HG03520 (cell line): ENCODE measurements around the gene SLC12A7.
"Not testable (repeated sequence)": the region's sequence is repeated elsewhere in the genome, so short reads cannot be mapped to it uniquely, and the experiment has no call there.

Experiments used
- ATAC-seq: cut with Tn5 transposase; IDR thresholded peaks from one replicate; pipeline ENCODE4 v1.9.1; 2021; ENCODE audit warnings: mild to moderate bottlenecking, moderate library complexity; ENCODE audit not compliant: unreplicated experiment

SLC12A7 gene

DNA sequence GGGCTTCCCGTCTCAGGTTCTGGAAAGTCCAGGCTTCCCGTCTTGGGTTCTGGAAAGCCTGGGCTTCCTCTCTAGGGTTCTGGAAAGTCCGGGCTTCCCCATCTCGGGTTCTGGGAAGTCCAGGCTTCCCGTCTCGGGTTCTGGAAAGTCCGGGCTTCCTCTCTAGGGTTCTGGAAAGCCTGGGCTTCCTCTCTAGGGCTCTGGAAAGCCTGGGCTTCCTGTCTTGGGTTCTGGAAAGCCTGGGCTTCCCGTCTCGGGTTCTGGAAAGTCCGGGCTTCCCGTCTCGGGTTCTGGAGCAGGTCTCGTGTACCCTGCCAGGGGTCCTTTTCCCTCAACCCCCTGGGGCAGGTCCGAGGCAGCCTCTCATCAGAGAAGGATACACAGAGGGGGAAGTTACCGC lies 28.8 kb downstream of the SLC12A7 start:
- ATAC-seq = not testable (repeated sequence)

DNA sequence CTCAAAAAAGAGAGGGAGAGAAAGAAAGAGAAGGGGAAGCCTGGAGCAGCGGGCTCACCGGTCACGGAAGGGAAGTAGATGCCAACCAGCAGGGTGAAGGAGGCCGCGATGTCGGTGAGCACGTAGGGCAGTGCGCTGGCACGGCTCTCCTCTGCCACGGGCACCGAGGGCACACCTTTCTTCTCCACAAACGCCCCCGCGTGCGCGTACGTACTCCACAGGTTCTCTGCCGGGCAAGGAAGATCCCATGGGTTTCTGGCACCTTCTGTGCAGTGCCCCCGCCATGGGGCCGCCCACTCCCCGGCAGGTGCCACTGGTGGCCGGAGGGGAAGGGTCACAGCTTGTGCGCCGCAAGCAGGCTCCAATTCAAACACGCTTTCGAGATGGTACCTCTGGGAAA lies 30.3 kb downstream of the SLC12A7 start:
- no peak for ATAC-seq

DNA sequence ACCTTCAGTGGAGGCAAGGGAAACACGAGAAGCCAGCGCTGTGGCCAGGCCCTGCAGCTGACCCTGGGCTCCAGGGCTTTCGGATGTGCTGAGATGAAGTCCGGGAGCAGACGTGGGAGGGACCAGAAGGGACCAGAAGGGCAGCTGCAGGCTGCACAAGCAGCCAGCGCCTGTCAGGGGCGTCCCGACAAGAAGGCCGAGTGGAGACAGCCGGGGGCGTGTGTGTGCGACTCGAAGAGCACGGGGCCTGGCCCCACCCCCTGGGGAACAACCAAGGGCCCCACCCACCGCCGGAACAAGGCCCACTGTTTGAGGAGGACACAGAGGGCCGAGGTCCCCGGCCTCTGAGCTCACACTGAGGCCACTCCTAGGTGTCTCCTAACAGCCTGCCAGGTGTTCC lies 31.4 kb downstream of the SLC12A7 start:
- ATAC-seq = no peak

DNA sequence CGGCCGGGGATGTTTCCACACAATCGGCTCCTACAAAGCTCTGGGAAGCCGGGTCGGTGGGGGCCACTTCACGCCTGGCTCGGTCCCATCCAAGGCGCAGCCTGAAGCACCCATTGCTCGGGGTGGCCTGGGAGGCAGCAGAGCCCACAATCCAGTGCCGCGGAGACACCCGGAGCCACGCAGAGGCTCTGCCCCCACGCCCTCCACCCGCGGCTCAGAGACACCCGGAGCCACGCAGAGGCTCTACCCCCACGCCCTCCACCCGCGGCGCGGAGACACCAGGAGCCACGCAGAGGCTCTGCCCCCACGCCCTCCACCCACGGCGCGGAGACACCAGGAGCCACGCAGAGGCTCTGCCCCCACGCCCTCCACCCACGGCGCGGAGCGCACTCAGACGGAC lies 31.9 kb downstream of the SLC12A7 start:
- ATAC-seq = no peak

DNA sequence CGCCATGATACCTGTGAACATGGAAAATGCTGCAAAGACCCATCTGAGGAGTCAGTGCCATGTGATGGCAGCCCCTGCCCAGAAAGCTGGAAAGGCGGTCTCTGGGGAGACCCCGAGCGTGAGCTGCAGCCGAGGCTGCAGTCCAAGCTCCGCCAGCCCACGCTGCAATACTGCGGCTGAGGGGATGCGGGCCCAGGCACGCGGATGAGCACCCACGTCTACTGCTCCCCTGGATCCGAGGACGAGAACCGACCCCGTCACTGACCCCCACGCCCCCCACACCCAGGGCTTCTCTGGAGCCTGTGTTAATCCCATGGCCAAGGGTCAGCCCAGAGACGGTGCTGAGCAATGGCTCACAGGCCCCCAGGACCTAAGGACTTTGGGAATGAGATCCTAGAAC lies 32.4 kb downstream of the SLC12A7 start:
- no peak for ATAC-seq

DNA sequence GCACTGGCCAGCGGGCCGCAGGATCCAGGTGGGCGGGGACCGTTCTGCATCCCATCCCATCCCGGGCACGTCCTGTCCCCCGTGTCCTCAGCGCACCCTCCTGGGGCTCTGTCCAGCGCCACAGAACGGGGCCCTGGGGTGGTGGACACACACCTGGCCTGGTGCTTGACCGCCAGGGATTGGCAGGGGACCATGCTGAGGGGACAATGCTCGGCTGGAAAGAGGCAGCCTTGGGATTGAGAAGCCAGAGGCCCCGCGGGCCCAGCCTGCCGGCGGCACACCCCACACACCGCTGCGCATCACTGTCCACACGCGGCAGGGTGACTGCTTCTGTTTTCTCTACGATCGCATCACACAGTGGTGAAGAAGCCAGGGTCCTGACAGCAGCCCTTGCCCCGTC lies 33.0 kb downstream of the SLC12A7 start:
- no peak for ATAC-seq

DNA sequence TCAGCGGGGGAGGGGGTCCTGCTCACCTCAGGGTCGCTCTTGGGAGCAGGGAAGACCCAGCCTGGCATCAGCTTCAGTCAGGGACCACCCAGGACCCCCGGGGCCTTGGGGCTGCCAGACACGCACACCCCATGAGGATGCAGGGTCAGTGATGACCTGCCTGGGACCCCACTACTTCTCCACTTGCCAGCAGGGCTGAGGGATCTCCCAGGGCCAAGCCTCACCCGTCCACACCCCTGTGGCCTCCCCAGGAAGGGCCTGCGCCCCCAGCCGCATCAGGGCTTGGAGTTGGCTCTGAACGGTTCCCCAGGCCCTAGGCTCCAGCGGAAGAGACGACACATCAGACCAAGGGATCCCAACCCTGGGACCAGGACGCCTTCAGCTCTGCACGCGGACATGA lies 33.7 kb downstream of the SLC12A7 start:
- no peak for ATAC-seq

DNA sequence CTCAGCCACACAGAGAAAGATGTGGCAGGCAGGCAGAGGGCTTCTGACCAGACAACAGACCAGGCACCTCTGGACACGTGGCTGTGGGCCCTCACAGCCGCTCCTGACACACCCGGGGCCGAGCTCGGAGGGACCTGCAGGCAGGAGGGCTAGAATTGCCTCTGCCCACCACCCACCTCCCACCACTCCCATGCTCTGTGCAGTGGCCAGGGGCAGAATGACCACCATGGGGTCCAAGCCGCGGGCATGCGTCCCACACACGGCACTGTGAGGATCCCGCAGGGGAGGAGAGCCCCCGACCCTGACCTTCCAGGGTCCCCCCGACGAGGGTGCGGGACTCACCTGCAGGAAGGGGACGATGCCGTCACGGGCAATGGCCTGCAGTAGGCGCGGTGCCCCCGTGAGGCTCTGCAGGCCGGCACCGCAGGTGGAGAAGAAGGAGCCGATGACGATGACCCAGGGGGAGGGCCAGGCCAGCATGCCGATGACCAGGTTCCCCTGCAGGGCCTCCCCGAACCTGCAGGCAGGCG lies 34.3 kb downstream of the SLC12A7 start:
- ATAC-seq = no peak

DNA sequence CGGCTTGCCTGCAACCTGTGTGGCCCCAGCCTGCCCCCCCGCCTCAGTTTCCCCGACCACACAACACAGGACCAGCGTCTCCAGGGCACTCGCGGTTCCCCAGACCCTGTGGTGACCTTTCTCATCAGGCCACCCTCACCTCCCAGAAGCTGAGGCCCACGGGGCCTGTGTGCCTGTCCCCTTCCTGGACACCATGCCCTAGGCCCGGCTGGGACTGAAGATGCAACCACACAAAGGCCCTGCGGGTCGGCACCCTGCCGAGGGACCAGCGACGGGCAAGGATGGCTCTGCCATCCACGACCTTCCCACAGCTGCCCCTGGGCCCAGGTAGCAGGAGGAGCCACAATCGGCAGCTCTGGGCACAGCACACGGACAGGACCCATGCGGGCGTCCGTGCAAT lies 34.8 kb downstream of the SLC12A7 start:
- ATAC-seq = no peak

DNA sequence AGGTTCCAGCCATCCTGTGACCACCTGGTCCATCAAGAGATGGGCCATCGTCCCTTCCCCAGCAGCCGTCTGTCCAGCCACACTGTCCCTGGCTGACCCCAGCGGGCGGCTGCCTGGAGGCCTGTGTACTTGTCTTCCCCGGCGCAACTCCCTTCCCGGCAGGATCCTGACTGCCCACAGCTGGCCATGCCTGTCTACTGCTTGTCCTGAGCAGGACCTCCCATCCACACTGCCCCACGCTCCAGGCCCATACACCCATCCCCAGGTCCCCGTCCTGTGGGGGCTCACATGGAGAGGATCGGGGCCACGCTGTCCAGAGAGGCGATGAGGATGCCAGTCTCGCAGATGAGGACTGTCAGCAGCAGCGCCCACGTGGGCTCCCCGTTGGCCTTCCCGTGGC lies 35.5 kb downstream of the SLC12A7 start:
- ATAC-seq = no peak

DNA sequence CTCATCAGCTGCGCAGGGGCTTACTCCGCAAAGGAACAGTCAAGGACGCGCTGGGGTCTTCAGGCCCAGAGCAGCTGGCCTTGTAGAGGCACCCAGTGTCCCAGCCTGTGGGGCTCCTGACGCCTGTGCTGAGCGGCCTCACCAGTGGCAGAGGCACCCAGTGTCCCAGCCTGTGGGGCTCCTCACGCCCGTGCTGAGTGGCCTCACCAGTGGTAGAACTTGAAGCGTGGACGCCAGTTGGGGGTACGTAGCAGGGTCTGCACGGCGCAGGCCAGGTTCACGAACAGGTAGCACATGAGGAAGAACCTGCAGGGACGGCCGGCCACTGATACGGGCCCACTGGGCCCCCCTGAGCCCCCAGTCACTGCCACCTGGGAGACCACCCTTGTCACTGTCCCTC lies 35.9 kb downstream of the SLC12A7 start:
- ATAC-seq = no peak

DNA sequence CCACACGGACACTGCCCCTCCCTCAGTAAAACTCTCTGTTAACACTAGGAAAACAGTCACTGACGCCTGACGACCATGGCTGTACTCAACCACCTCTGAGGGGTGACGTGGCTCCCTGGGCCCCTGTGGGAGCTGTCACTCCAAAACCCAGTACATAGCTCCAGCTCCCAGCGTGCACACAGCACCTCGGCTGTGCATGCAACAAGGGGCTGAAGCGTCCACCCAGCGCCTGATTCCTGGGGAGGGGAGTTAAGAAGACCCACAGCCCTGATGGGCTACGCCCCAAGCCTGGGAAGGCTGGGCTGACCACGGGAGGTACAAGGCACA lies 36.3 kb downstream of the SLC12A7 start:
- no peak for ATAC-seq

DNA sequence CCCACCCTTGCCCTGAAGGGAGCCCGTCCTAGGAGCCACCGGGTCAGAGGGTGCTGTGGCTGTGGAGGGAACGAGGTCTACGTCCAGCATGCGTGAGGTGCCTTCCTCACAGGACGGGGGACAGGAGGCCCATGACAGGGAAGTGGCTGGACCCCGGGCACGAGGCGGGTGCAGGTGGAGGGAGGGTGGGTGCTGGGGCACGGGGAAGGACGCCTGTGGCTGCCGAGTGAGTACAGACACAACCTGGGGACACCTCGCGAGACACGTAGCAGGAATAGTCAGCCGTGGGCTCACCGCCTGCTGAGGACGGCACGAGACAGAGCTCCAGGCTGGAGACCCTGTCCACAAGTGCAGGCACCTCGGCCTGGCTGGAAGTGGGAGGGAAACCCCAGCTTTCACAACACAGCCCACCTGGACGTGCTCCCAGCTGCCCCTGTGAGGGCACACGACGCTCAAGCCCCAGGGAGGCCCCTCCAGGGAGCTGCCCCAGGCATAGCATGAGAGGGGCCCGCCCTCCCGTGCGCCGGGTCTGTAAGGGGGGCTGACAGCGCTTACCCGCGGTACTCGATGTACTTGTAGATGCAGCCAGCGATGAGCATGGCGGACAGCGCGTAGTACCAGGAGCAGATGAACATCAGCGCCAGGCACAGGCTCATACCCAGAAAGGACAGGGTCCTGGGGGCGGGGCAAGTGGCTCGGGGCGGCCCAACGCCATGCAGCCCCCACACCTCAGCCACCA lies 36.9 kb downstream of the SLC12A7 start:
- ATAC-seq = no peak

DNA sequence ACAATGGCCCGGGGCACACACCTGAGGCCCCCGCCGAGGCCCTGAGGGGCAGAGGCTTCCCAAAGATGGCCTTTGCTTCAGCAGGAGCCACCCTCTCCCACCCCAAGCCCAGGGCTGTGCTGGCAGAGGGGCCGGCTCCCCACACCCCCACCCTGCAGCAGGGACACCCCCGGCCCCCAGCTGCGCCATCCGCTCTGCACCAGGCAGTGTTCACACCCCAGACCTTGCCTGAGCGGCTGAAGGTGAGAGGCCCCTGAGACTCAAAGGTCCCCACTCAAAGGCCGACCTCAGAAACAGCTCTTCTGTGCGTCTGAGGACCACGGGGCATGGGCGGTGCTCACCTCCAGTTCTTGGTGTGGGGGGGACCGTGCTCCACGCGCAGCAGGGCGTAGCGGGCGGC lies 37.6 kb downstream of the SLC12A7 start:
- no peak for ATAC-seq

DNA sequence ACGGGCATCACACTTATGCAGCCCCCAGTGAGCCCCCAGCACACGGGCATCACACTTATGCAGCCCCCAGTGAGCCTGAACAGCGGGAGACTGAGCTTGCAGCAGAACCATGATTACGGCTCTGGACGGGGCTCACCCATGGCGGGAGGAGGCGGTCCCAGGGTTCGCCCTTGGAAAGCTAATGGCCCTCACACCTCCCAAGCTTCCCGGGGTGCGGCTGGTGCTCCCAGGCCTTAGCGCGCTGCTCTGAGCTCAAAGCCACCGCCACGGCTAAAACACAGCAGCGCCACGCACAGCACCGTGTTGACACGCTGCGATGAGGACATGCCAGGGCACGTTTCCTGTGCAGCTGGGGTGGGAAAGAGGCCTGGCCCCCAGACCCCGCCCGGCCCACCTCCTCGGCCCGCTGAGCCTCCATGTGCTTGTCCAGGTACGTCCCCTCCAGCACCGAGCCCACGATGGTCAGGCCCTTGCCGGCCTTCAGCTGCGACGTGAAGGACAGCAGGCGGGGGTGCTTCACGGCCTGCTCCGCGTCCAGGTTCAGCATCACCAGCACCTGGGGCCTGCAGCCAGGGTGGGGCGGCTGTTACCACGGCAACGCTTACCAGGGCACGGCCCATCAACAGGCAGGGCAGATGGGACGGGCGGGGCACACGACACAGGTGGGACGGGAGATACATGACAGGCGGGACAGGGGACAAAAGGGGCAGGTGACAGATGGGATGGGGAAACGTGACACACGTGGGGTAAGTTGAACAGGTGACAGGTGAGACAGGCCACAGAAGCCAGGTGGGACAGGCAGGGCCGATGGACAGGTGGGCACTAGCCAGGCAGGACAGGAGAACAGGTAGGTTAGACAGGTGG lies 38.4 kb downstream of the SLC12A7 start:
- no peak for ATAC-seq

DNA sequence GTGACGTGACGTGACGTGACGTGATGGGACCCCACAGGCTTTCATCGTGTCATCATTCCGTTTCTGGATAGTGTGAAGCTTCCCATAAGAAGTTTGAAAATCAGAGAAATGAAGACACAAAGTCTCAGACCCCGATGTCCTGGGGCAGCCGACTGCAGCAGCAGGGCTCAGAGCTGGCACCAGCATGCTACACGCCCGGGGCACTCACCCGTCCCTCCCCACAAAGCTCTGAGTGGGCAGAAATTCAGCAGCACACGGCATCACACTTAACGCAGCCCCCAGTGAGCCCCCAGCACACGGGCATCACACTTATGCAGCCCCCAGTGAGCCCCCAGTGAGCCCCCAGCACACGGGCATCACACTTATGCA lies 42.2 kb downstream of the SLC12A7 start:
- no peak for ATAC-seq

DNA sequence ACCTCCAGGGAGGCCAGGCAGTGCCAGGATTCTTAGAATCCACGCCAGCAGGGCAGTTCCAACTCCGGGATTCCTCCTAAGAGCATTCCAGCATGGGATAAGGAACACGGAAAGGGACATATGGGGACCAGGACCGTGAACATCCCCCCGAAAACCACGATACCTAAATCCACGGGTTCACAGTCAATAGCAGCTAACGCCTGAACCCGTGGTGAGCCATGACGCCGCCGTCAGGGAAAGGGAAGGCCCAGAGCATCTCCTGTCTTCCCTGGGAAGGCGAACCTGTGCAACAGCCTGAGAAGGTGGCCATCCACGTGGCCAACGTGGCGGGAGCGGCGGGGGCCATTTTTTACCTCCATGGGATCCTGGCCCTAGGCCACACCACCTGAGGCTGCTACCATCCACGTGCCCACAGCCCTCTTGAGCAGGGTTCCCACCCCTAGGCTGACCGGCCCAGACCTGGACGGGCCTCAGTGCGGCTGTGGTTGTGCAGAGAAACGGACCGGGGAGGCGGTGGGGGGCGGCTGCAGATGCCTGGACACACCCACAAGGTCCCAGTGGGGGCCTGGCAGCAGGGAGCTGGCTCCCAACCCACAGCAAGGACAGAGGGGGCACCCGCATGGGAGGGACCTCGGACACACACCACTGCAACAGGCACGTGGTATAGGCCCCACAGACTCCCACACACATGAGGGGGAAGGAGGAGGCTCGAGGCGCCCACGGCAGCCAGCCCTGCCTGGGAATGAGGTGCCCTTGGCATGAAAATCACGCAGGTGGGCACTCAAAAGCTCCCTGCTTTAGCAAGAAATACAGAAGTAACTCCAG lies 42.8 kb downstream of the SLC12A7 start:
- no peak for ATAC-seq

DNA sequence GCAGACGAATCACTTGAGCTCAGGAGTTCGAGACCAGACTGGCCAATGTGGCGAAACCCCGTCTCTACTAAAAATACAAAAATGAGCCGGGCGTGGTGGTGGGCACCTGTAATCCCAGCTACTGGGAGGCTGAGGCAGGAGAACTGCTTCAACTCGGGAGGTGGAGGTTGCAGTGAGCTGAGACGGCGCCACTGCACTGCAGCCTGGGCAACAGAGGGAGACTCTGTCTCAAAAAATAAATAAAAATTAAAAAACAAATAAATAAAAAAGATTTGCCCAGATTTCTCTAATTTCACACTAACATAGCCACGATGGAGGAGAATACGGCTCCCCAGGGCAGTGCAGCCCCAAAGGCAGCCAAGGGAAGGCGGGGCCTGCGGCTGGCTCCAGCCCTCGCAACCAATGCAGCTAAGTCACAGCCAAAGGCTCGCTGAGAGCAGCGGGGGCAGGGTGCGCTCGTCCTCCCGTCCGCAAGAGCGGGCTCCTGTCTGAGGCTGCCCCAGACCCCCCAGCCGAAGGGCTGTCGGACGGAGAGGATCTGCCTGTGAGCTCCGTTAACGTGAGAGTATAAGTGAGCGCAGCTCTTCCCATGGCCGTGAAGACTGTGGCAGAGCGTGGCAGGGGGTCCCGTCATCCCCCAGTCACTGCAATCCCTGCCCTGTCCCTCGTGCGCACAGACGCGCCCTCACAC lies 43.5 kb downstream of the SLC12A7 start:
- ATAC-seq = no peak

DNA sequence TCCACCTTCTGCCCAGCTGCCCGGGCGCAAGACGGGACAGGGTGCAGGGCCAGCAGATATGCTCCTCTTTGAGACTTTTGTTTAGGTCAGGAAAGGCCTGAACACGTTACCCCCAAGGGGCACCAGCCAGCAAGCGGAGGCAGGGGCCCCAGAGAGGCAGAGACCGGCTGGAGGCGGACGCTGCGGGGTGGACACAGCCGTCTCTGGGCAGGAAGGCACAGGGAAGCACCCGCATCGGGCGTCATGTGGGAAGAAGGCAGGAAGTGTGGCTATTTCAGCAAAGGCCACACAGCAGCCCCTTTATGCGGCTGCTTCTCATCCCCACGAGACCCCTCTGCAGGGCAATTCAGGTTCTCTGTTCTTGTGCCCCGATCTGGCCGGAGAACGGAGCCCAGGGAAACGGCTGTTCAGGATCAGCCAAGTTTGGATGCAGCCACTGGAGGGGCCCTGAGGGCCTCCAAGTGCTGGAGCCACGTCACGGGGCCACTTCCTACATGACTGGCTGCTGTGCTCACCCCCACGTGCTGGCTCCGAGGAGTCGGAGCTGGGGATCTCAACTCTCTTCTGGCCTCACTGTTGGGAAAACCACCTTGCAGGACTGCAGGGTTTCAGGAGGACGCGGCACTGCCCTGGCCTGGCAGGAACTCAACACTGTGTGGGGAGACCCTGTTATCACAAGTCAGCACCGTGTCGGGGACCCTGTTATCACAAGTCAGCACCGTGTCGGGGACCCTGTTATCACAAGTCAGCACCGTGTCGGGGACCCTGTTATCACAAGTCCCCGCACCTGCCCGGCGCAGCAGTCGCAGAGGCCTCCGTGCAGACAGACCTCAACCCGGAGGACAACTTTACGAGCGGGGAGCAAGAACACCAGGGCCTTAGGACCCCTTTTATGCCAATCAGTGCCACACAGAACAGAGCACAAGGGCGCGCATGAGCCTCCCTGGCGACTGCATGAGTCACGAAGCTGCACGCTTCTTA lies 44.4 kb downstream of the SLC12A7 start:
- no peak for ATAC-seq

DNA sequence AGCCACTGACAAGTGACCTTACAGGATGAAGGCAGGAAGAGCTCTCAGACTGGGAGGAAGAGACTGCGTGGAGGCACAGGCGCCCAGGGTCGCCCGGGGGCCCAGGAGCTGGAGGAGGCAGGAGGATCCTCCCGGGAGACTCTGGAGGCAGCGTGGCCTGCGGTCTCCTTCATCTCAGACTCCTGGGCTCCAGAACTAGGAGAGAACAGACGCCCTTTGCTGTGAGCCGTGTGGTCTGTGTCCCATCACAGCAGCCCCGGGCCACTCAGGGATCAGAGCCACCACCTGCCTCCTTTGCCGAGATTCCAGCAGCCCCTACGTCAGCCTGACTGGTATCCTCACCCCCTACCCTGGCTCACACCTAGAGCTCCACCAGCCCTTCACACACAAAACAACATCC lies 45.2 kb downstream of the SLC12A7 start:
- ATAC-seq = no peak
